Panc1 (cell line): Measurements from ENCODE around the gene EHD2.

ENCODE experiments used
- CTCF ChIP-seq: fragments of 450-650 bp; IDR thresholded peaks from 2 replicates; pipeline ENCODE4 v1.5.1; 2017; ENCODE audit warnings: mild to moderate bottlenecking
- REST ChIP-seq, 2 experiments: IDR thresholded peaks; 2 replicates each; pipeline ENCODE4 v1.6.1; 2011 to 2012; ENCODE audit warnings: low read depth in 2 of 2, control low read depth in 1 of 2, low read length in 1 of 2, mild to moderate bottlenecking in 1 of 2, moderate library complexity in 1 of 2; ENCODE audit not compliant: insufficient read depth in 1 of 2
- TCF7L2 ChIP-seq: IDR thresholded peaks from 2 replicates; pipeline ENCODE4 v1.6.1; 2011; ENCODE audit warnings: mild to moderate bottlenecking, low read depth, low read length, inconsistent platforms

GRCh38 chr19:47776568-47776967, 63.3 kb downstream of the EHD2 start:
- TF ChIP-seq CTCF (no peak), REST (IDR thresholded peaks at IDR 0.05; ENCODE audit: insufficient read depth in 1 of 2, low read depth in 2 of 2, low read length in 1 of 2) (no peak), TCF7L2 (no peak)
